IMR-90 (cell line): ENCODE data around the gene APC2.

Source experiments
- FOS ChIP-seq: fragments of 150-350 bp; IDR thresholded peaks from 2 replicates; pipeline ENCODE4 v1.6.1; 2016; ENCODE audit warnings: low read depth, low read length
- MAFK ChIP-seq: IDR thresholded peaks from 2 replicates; pipeline ENCODE4 v1.6.1; 2012; ENCODE audit warnings: low read depth, low read length, improper control_type of control experiment
- POLR2A ChIP-seq: IDR thresholded peaks from 2 replicates; pipeline ENCODE4 v1.6.1; 2012; ENCODE audit warnings: mild to moderate bottlenecking, low read depth, low read length
- TF ChIP-seq, protein P1 (sequence below): conservative IDR thresholded peaks from 2 replicates; pipeline ENCODE4 v1.5.1; 2012; ENCODE audit warnings: mild to moderate bottlenecking, low read depth, low read length, improper control_type of control experiment
- TF ChIP-seq, protein P2 (sequence below): fragments of 150-350 bp; IDR thresholded peaks from 2 replicates; pipeline ENCODE4 v1.6.1; 2016; ENCODE audit warnings: low read depth, mild to moderate bottlenecking, low read length, moderate library complexity, borderline replicate concordance
- TF ChIP-seq, protein P3 (sequence below): fragments of 150-350 bp; IDR thresholded peaks from 2 replicates; pipeline ENCODE4 v1.6.1; 2017; ENCODE audit warnings: mild to moderate bottlenecking, antibody characterized with exemption, low read length, low read depth

DNA sequence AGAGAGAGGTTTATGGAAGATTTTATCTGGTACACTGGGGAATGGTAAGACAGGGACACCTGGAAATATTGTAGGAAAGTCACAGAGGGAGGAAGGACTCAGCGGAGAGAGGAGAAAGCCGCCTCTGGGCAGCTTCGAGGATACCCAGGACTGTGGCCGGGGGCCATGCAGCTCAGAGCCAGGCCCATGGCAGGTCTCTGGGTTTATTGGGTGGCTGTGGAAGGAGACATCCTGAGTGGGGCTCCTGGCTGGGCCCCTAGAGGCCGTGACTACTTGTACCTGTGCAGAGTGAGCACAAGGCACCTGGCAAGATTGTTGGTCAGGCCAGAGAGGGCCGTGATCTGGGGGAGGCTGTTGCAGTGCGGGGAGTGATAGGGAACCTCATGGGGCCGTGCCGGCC is 39.1 kb upstream of the APC2 start:
- TF ChIP-seq, protein P1, sequence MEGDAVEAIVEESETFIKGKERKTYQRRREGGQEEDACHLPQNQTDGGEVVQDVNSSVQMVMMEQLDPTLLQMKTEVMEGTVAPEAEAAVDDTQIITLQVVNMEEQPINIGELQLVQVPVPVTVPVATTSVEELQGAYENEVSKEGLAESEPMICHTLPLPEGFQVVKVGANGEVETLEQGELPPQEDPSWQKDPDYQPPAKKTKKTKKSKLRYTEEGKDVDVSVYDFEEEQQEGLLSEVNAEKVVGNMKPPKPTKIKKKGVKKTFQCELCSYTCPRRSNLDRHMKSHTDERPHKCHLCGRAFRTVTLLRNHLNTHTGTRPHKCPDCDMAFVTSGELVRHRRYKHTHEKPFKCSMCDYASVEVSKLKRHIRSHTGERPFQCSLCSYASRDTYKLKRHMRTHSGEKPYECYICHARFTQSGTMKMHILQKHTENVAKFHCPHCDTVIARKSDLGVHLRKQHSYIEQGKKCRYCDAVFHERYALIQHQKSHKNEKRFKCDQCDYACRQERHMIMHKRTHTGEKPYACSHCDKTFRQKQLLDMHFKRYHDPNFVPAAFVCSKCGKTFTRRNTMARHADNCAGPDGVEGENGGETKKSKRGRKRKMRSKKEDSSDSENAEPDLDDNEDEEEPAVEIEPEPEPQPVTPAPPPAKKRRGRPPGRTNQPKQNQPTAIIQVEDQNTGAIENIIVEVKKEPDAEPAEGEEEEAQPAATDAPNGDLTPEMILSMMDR, result no peak
- TF ChIP-seq FOS (no peak), POLR2A (no peak), MAFK (no peak)
- TF ChIP-seq, protein P2, sequence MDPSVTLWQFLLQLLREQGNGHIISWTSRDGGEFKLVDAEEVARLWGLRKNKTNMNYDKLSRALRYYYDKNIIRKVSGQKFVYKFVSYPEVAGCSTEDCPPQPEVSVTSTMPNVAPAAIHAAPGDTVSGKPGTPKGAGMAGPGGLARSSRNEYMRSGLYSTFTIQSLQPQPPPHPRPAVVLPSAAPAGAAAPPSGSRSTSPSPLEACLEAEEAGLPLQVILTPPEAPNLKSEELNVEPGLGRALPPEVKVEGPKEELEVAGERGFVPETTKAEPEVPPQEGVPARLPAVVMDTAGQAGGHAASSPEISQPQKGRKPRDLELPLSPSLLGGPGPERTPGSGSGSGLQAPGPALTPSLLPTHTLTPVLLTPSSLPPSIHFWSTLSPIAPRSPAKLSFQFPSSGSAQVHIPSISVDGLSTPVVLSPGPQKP, result no peak
- TF ChIP-seq, protein P3, sequence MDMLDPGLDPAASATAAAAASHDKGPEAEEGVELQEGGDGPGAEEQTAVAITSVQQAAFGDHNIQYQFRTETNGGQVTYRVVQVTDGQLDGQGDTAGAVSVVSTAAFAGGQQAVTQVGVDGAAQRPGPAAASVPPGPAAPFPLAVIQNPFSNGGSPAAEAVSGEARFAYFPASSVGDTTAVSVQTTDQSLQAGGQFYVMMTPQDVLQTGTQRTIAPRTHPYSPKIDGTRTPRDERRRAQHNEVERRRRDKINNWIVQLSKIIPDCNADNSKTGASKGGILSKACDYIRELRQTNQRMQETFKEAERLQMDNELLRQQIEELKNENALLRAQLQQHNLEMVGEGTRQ, result no peak
